BLaER1 (cell line): Measurements from ENCODE around the gene FGGY.
"Not testable (repeated sequence)": the region's sequence is repeated elsewhere in the genome, so short reads cannot be mapped to it uniquely, and the experiment has no call there.

Experiments used
- H3K27ac ChIP-seq: shearing (Covaris generic); formaldehyde crosslinking; 2 replicates; pipeline ENCODE4 v1.8.1; 2022
- H3K27me3 ChIP-seq: shearing (Covaris generic); formaldehyde crosslinking; 2 replicates; pipeline ENCODE4 v1.8.1; 2022
- H3K36me3 ChIP-seq: shearing (Covaris generic); formaldehyde crosslinking; 2 replicates; pipeline ENCODE4 v1.8.1; 2022
- H3K4me1 ChIP-seq: shearing (Covaris generic); formaldehyde crosslinking; 2 replicates; pipeline ENCODE4 v1.8.1; 2022
- H3K4me2 ChIP-seq: shearing (Covaris generic); formaldehyde crosslinking; 2 replicates; pipeline ENCODE4 v1.8.1; 2022
- H3K4me3 ChIP-seq: shearing (Covaris generic); formaldehyde crosslinking; 2 replicates; pipeline ENCODE4 v1.8.1; 2022
- H3K9ac ChIP-seq: shearing (Covaris generic); formaldehyde crosslinking; 2 replicates; pipeline ENCODE4 v1.8.1; 2022
- H3K9me3 ChIP-seq: shearing (Covaris generic); formaldehyde crosslinking; 2 replicates; pipeline ENCODE4 v1.8.1; 2022
- H4K20me1 ChIP-seq: shearing (Covaris generic); formaldehyde crosslinking; 2 replicates; pipeline ENCODE4 v1.8.1; 2022
- Cebpa-rat ChIP-seq: shearing (Covaris generic); IDR thresholded peaks from 2 replicates; pipeline ENCODE4 v1.8.1; 2022

Gene FGGY

DNA sequence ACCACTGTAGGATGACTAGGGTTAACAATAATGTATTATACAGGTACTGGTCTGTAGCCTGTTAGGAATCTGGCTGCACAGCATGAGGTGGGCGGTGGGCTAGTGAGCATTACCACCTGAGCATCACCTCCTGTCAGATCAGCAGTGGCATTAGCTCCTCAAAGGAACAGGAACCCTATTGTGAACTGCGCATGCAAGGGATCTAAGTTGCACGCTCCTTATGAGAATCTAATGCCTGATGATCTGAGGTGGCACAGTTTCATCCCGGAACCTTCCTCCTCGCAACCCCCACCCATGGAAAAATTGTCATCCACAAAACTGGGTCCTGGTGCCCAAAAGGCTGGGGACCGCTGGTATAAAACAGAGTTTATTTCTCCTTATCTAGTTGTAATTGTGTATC is 147.6 kb downstream of the FGGY start:
- no peaks in the 10 kb centered on the region for H3K9me3 ChIP-seq
- no peaks in the 10 kb centered on the region for H3K36me3 ChIP-seq
- no peak overlapping the region for H3K27ac ChIP-seq
- no peak overlapping the region for H3K9ac ChIP-seq
- H3K4me2 ChIP-seq: no peak overlapping the region
- no peaks in the 10 kb centered on the region for H3K4me1 ChIP-seq
- H3K4me3 ChIP-seq: no peak overlapping the region
- H3K27me3 ChIP-seq: no peaks in the 10 kb centered on the region
- TF ChIP-seq Cebpa-rat: no peak
- H4K20me1 ChIP-seq: no peaks in the 10 kb centered on the region

DNA sequence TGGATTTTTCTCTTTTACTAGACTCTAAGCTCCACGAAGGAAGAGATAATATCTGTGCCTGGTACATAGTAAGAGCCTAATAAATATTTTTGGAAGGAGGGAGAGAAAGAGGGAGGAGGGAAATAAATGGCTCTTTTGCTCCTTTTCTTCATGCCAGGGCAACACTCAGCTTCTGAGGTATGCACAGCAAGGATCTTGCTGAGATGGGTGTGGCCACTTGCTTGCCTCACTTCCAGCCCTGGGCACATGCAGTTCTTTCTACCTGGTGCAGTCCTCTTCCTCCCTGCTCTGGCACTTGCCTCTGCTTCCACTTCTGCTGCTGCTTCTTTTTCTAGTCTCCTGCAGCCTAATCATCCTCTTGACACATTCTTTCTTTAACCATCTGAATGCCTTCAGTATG is 148.1 kb downstream of the FGGY start:
- H3K4me2 ChIP-seq: no peak overlapping the region
- no peak overlapping the region for H3K9ac ChIP-seq
- no peak overlapping the region for H3K4me3 ChIP-seq
- H3K27ac ChIP-seq: no peak overlapping the region
- TF ChIP-seq Cebpa-rat: no peak
- H3K36me3 ChIP-seq: no peaks in the 10 kb centered on the region
- no peaks in the 10 kb centered on the region for H3K4me1 ChIP-seq
- no peaks in the 10 kb centered on the region for H3K9me3 ChIP-seq
- no peaks in the 10 kb centered on the region for H3K27me3 ChIP-seq
- no peaks in the 10 kb centered on the region for H4K20me1 ChIP-seq

GRCh38 chr1:59446257-59446901 is 149.5 kb downstream of the FGGY start:
- H4K20me1 ChIP-seq: no peaks in the 10 kb centered on the region
- no peak overlapping the region for H3K4me2 ChIP-seq
- no peak overlapping the region for H3K9ac ChIP-seq
- no peak overlapping the region for H3K27ac ChIP-seq
- no peak for TF ChIP-seq Cebpa-rat
- H3K4me3 ChIP-seq: no peak overlapping the region
- H3K27me3 ChIP-seq: no peaks in the 10 kb centered on the region
- H3K36me3 ChIP-seq: no peaks in the 10 kb centered on the region
- H3K9me3 ChIP-seq: no peaks in the 10 kb centered on the region
- no peaks in the 10 kb centered on the region for H3K4me1 ChIP-seq

DNA sequence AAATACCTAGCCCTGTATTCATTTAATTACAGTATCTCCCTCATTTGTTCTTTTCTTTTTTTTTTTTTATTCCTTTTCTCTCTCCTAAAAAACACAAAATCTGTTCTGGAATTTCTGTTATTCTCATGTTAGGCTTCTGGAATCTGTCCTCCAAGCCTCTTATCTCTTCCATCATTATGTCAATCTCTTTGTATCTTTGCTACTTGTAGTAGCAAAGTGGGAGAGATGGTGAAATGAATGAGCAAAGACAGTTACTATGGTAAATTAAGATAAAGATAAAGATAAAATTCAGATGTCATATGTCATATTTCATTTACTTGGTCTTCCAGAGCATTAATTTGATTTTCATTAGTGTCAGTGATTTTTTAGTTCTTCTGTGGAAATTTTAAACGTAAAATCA is 155.1 kb downstream of the FGGY start:
- Histone ChIP-seq H3K36me3 (no peaks in the 10 kb centered on the region), H3K4me1 (no peaks in the 10 kb centered on the region), H3K4me2 (no peak overlapping the region), H3K9ac (no peak overlapping the region), H4K20me1 (no peaks in the 10 kb centered on the region), H3K27me3 (no peaks in the 10 kb centered on the region), H3K27ac (no peak overlapping the region), H3K9me3 (no peaks in the 10 kb centered on the region), H3K4me3 (no peak overlapping the region)
- TF ChIP-seq Cebpa-rat: no peak

GRCh38 chr1:59452559-59452958 is 155.7 kb downstream of the FGGY start:
- Histone ChIP-seq H3K9me3 (no peaks in the 10 kb centered on the region), H3K27ac (no peak overlapping the region), H3K36me3 (no peaks in the 10 kb centered on the region), H4K20me1 (no peaks in the 10 kb centered on the region), H3K9ac (no peak overlapping the region), H3K4me1 (no peaks in the 10 kb centered on the region), H3K4me3 (no peak overlapping the region), H3K27me3 (no peaks in the 10 kb centered on the region), H3K4me2 (no peak overlapping the region)
- no peak for TF ChIP-seq Cebpa-rat

GRCh38 chr1:59453297-59453968 is 156.5 kb downstream of the FGGY start:
- Histone ChIP-seq H3K27me3 (no peaks in the 10 kb centered on the region), H3K27ac (no peak overlapping the region), H3K4me2 (no peak overlapping the region), H3K9me3 (no peaks in the 10 kb centered on the region), H3K4me3 (no peak overlapping the region), H3K9ac (no peak overlapping the region), H3K4me1 (no peaks in the 10 kb centered on the region), H4K20me1 (no peaks in the 10 kb centered on the region), H3K36me3 (no peaks in the 10 kb centered on the region)
- TF ChIP-seq Cebpa-rat: no peak

- Histone ChIP-seq H3K4me3 (no peak overlapping the region), H3K9ac (no peak overlapping the region), H3K27me3 (no peaks in the 10 kb centered on the region), H3K4me1 (no peaks in the 10 kb centered on the region), H3K36me3 (no peaks in the 10 kb centered on the region), H3K9me3 (peaks cover 2% of the 10 kb centered on the region; the same call in 1 of the 2 replicates), H3K4me2 (no peak overlapping the region), H4K20me1 (no peaks in the 10 kb centered on the region), H3K27ac (no peak overlapping the region)
- TF ChIP-seq Cebpa-rat: no peak
Observed at GRCh38 chr1:59455206-59455605, 158.3 kb downstream of the FGGY start.

DNA sequence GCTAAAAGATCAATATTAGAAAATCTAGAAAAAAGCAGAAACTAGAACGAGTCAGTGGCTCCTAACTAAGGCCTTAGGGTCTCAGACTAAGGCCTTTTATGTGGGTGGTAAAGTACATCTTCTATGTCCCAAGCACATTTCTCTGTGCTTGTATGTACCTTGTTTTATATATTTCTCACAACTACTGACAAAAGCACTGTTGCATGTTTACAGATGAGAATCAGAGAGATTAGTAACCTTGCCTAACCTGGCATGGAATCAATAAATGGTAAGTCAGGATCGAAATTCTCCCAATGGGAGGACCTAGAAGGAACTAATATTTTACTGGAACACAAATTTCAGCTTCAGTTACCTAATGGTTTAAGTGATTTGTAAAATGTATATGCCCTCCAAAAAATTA is 160.9 kb downstream of the FGGY start:
- no peaks in the 10 kb centered on the region for H3K27me3 ChIP-seq

DNA sequence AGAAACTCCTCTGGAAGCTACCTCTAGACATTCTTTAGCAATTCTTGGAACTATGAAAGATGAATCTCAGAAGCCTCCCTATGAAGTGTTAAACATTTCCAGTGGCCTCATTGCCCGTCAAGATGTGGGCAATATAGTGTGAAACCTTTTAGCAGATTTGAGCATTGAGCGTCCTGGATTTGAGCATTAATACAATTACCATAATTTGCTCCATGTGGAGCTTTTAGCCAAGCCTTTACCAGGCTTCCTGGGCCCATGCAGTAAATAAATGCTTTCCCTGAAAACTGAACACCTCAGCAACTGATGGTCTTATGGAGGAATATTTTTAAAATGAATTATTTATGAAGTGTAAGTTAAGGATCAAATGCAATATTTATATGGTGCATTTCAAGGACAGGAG is 162.0 kb downstream of the FGGY start:
- Histone ChIP-seq H3K27me3 (no peaks in the 10 kb centered on the region), H3K9ac (no peak overlapping the region), H3K27ac (no peak overlapping the region), H3K4me2 (no peak overlapping the region), H4K20me1 (no peaks in the 10 kb centered on the region), H3K4me3 (no peak overlapping the region), H3K9me3 (peaks cover 6% of the 10 kb centered on the region), H3K4me1 (no peaks in the 10 kb centered on the region), H3K36me3 (no peaks in the 10 kb centered on the region)
- no peak for TF ChIP-seq Cebpa-rat

More for the DNA sequence above, 160.9 kb downstream of the FGGY start:
- no peaks in the 10 kb centered on the region for H3K4me1 ChIP-seq
- TF ChIP-seq Cebpa-rat: no peak
- no peak overlapping the region for H3K4me2 ChIP-seq
- no peak overlapping the region for H3K27ac ChIP-seq
- H3K4me3 ChIP-seq: no peak overlapping the region
- H4K20me1 ChIP-seq: no peaks in the 10 kb centered on the region
- H3K9ac ChIP-seq: no peak overlapping the region
- H3K36me3 ChIP-seq: no peaks in the 10 kb centered on the region
- peaks cover 6% of the 10 kb centered on the region for H3K9me3 ChIP-seq

DNA sequence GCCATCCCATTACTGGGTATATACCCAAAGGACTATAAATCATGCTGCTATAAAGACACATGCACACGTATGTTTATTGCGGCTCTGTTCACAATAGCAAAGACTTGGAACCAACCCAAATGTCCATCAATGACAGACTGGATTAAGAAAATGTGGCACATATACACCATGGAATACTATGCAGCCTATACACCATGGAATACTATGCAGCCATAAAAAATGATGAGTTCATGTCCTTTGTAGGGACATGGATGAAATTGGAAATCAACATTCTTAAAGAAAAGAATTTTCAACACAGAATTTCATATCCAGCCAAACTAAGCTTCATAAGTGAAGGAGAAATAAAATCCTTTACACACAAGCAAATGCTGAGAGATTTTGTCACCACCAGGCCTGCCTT is 166.0 kb downstream of the FGGY start:
- not testable (repeated sequence) for H4K20me1 ChIP-seq, H3K9ac ChIP-seq, H3K27ac ChIP-seq

GRCh38 chr1:59465478-59465877 is 168.6 kb downstream of the FGGY start:
- not testable (repeated sequence) for H3K9me3 ChIP-seq, H4K20me1 ChIP-seq, H3K36me3 ChIP-seq, H3K27me3 ChIP-seq, H3K9ac ChIP-seq, H3K27ac ChIP-seq, H3K4me3 ChIP-seq, H3K4me2 ChIP-seq, H3K4me1 ChIP-seq

More for the DNA sequence above, 166.0 kb downstream of the FGGY start:
- not testable (repeated sequence) for H3K27me3 ChIP-seq, H3K4me3 ChIP-seq, H3K4me1 ChIP-seq, H3K36me3 ChIP-seq, H3K4me2 ChIP-seq, H3K9me3 ChIP-seq
